ENCODE results near the gene ABCA12.
A peak's percentile ranks its signal among the peaks of the same experiment; 100 is the strongest.

The ABCA12 gene

GRCh38 chr2:214966420-214966819, 172.0 kb downstream of the ABCA12 start:
- Histone ChIP-seq H2AFZ (ENCODE audit: low read depth, low read length) (no peak overlapping the region), H3K4me3 (ENCODE audit: low read length) (no peak overlapping the region), H3K4me1 (ENCODE audit: insufficient read depth, low read length) (no peaks in the 10 kb centered on the region), H3K9me3 (ENCODE audit: low read length) (no peaks in the 10 kb centered on the region), H3K27me3 (ENCODE audit: insufficient read depth, low read length) (no peaks in the 10 kb centered on the region), H3K36me3 (ENCODE audit: insufficient read depth, low read length) (no peaks in the 10 kb centered on the region)

DNA sequence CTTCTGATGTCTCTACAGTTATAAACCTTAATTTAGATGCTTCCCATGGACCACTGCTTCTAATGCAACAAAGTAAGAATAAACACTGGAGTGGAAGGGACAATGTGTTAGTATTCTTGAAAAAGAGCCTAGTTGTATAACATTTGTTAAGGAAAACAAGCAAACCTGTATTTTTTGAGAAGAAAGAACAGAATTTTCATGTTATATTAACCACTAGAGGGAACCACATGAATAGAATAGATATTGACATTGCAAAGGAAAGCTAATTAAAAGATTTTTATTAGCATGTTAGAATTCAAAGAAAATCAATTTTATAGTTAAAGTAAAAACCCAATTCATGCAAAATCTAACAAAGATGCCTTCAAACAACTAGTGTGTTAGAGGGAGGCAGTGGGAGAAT, 177.7 kb downstream of the ABCA12 start:
- H3K9me3 ChIP-seq (ENCODE audit: low read length), result no peaks in the 10 kb centered on the region
- no peaks in the 10 kb centered on the region for H3K27me3 ChIP-seq (ENCODE audit: insufficient read depth, low read length)
- H2AFZ ChIP-seq (ENCODE audit: low read depth, low read length), result no peak overlapping the region
- no peaks in the 10 kb centered on the region for H3K4me1 ChIP-seq (ENCODE audit: insufficient read depth, low read length)
- no peak overlapping the region for H3K4me3 ChIP-seq (ENCODE audit: low read length)
- no peaks in the 10 kb centered on the region for H3K36me3 ChIP-seq (ENCODE audit: insufficient read depth, low read length)

GRCh38 chr2:214946949-214947348, 191.5 kb downstream of the ABCA12 start:
- no peaks in the 10 kb centered on the region for H3K4me1 ChIP-seq (ENCODE audit: insufficient read depth, low read length)
- H2AFZ ChIP-seq (ENCODE audit: low read depth, low read length), result no peak overlapping the region
- no peak overlapping the region for H3K4me3 ChIP-seq (ENCODE audit: low read length)
- no peaks in the 10 kb centered on the region for H3K36me3 ChIP-seq (ENCODE audit: insufficient read depth, low read length)
- no peaks in the 10 kb centered on the region for H3K9me3 ChIP-seq (ENCODE audit: low read length)
- H3K27me3 ChIP-seq (ENCODE audit: insufficient read depth, low read length), result no peaks in the 10 kb centered on the region

DNA sequence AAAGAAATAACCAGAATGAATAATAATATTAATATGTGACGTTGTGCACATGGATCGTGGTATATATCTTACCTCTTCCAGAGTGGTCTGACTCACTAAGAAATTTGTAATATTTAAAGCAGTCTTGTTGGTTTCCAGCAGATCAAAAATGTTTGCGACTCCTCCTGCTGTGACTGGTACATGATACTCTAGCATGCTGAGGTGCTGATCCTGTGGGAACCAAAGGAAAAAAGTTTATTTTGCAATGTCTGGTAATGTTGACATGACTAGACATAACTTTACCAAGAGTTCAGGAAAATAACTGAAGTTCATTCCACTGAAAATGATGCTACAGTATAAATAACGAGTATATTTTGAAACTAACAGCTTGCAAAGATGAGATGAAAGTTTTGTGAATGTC, 204.4 kb downstream of the ABCA12 start:
- Histone ChIP-seq H2AFZ (ENCODE audit: low read depth, low read length) (no peak overlapping the region), H3K27me3 (ENCODE audit: insufficient read depth, low read length) (no peaks in the 10 kb centered on the region), H3K4me3 (ENCODE audit: low read length) (no peak overlapping the region), H3K36me3 (ENCODE audit: insufficient read depth, low read length) (no peaks in the 10 kb centered on the region), H3K9me3 (ENCODE audit: low read length) (no peaks in the 10 kb centered on the region), H3K4me1 (ENCODE audit: insufficient read depth, low read length) (no peaks in the 10 kb centered on the region)

- Histone ChIP-seq H3K9me3 (ENCODE audit: low read length) (no peaks in the 10 kb centered on the region), H3K27me3 (ENCODE audit: insufficient read depth, low read length) (no peaks in the 10 kb centered on the region), H2AFZ (ENCODE audit: low read depth, low read length) (no peak overlapping the region), H3K4me3 (ENCODE audit: low read length) (no peak overlapping the region), H3K4me1 (ENCODE audit: insufficient read depth, low read length) (peaks cover 12% of the 10 kb centered on the region), H3K36me3 (ENCODE audit: insufficient read depth, low read length) (no peaks in the 10 kb centered on the region)
Observed at GRCh38 chr2:214904634-214905033, 233.8 kb downstream of the ABCA12 start.

GRCh38 chr2:214904176-214904575, 234.2 kb downstream of the ABCA12 start:
- Histone ChIP-seq H3K4me3 (ENCODE audit: low read length) (no peak overlapping the region), H3K9me3 (ENCODE audit: low read length) (no peaks in the 10 kb centered on the region), H3K4me1 (ENCODE audit: insufficient read depth, low read length) (peaks cover 12% of the 10 kb centered on the region), H3K36me3 (ENCODE audit: insufficient read depth, low read length) (no peaks in the 10 kb centered on the region), H3K27me3 (ENCODE audit: insufficient read depth, low read length) (no peaks in the 10 kb centered on the region), H2AFZ (ENCODE audit: low read depth, low read length) (no peak overlapping the region)

DNA sequence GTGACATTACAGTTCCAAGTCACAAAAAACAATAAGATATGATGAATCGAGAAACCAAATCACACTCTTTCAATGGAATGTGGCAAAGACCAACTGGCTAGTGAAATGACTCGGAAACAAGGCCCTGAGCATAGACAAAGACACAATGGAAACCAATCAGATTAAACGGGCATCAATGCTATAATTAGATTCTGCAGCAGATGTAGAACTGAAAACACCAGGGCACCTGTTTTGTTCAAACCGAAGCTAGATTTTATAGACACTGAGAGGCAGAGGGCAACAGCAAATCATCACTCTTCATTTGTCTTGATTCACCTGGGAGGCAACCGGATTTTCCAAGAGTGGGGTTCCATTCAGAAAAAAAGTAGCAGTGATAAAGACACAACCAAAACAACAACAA, 236.1 kb downstream of the ABCA12 start:
- Histone ChIP-seq H3K36me3 (ENCODE audit: insufficient read depth, low read length) (no peaks in the 10 kb centered on the region), H3K9me3 (ENCODE audit: low read length) (no peaks in the 10 kb centered on the region), H3K27me3 (ENCODE audit: insufficient read depth, low read length) (no peaks in the 10 kb centered on the region), H2AFZ (ENCODE audit: low read depth, low read length) (peak overlapping the region; percentile 78), H3K4me1 (ENCODE audit: insufficient read depth, low read length) (peaks cover 12% of the 10 kb centered on the region), H3K4me3 (ENCODE audit: low read length) (no peak overlapping the region)

- H3K27me3 ChIP-seq (ENCODE audit: insufficient read depth, low read length), result no peaks in the 10 kb centered on the region
- H3K4me1 ChIP-seq (ENCODE audit: insufficient read depth, low read length), result peaks cover 12% of the 10 kb centered on the region
- no peak overlapping the region for H3K4me3 ChIP-seq (ENCODE audit: low read length)
- no peak overlapping the region for H2AFZ ChIP-seq (ENCODE audit: low read depth, low read length)
- H3K9me3 ChIP-seq (ENCODE audit: low read length), result no peaks in the 10 kb centered on the region
- H3K36me3 ChIP-seq (ENCODE audit: insufficient read depth, low read length), result no peaks in the 10 kb centered on the region
Observed at GRCh38 chr2:214899751-214900150, 238.7 kb downstream of the ABCA12 start.

DNA sequence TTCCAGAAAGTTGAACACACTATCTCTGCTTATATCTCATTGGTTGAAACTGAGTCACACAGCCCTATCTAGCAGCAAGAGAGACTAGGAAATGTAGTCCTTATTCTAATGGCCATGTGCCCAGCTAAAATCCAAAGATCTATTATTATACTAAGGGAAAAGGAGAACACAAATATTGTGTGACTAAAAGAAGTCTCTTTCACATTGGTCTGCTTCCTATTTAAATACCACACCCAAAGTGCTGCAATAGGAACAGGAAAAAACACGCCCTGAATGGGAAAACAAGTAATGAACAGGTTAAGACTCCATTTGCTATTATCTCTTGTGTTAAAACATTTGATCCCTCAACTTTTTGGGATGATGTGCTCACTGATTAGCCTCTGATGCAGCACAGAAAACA, 242.2 kb downstream of the ABCA12 start:
- H3K9me3 ChIP-seq (ENCODE audit: low read length), result no peaks in the 10 kb centered on the region
- H3K36me3 ChIP-seq (ENCODE audit: insufficient read depth, low read length), result no peaks in the 10 kb centered on the region
- H2AFZ ChIP-seq (ENCODE audit: low read depth, low read length), result no peak overlapping the region
- H3K27me3 ChIP-seq (ENCODE audit: insufficient read depth, low read length), result no peaks in the 10 kb centered on the region
- H3K4me1 ChIP-seq (ENCODE audit: insufficient read depth, low read length), result no peaks in the 10 kb centered on the region
- H3K4me3 ChIP-seq (ENCODE audit: low read length), result no peak overlapping the region

DNA sequence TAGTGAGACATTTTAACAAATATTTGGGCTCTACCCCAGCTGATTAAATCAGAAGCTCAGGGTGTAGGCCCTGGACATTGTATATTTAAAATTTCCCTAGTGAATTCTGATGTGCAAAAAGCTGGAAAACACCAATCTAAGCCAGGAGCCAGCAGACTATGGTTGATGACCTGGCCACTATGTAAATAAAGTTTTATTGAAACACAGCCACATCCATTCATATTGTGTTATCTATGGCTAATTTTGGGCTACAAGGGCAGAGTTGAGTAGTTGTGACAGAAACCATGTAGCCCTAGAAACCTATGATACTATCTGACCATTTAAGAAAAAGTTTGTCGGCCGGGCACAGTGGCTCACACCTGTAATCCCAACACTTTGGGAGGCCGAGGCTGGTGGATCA, 243.0 kb downstream of the ABCA12 start:
- Histone ChIP-seq H3K27me3 (ENCODE audit: insufficient read depth, low read length) (no peaks in the 10 kb centered on the region), H3K4me1 (ENCODE audit: insufficient read depth, low read length) (no peaks in the 10 kb centered on the region), H3K36me3 (ENCODE audit: insufficient read depth, low read length) (no peaks in the 10 kb centered on the region), H2AFZ (ENCODE audit: low read depth, low read length) (no peak overlapping the region), H3K4me3 (ENCODE audit: low read length) (no peak overlapping the region), H3K9me3 (ENCODE audit: low read length) (no peaks in the 10 kb centered on the region)

DNA sequence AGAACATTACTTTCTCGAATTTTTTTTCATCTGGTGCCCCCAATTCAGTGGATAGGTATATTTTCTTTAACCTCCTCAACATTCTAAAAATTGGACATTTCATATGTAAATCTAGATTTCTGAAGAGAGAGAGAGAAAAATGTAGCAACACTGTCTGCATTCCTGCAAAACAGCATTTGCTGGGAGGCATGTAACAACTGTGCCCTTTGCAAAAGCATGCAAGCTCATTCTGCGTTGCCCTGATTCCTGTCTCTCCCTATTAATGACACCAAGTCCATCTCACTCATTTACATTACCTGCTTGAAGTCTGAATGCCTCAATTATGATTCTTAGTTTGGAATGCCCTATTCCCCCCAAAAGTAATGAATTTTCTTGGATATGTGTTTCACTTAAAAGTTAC, 249.1 kb downstream of the ABCA12 start:
- Histone ChIP-seq H3K4me3 (ENCODE audit: low read length) (no peak overlapping the region), H2AFZ (ENCODE audit: low read depth, low read length) (no peak overlapping the region), H3K36me3 (ENCODE audit: insufficient read depth, low read length) (no peaks in the 10 kb centered on the region), H3K27me3 (ENCODE audit: insufficient read depth, low read length) (no peaks in the 10 kb centered on the region), H3K4me1 (ENCODE audit: insufficient read depth, low read length) (no peaks in the 10 kb centered on the region), H3K9me3 (ENCODE audit: low read length) (no peaks in the 10 kb centered on the region)

DNA sequence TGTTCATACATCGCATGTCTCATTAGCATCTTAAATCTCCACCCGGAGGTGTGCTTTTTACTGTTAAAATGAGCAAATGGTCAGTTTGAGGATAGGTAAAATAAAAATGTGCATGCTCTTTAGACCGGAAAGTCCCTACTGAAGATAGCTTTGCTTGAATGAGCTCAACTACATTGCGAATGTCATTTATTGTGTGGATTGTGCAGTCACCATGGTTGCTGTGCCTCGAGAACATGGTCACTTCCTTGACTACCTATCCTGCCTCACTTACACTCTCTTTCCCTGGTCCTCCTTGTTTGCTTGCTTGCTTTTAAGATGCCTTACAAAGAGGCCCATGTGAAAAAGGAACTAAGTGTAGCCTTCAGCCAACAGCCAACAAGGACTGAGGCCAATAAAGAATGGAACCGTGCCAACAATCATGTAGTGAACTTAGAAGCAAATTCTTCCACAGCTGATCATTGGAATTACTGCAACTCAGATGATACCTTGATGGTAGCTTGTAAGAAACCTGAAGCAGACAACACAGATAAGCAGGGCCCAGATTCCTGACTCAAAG, 256.7 kb downstream of the ABCA12 start:
- Histone ChIP-seq H3K4me1 (ENCODE audit: insufficient read depth, low read length) (no peaks in the 10 kb centered on the region), H2AFZ (ENCODE audit: low read depth, low read length) (no peak overlapping the region)

More for the DNA sequence above, 256.7 kb downstream of the ABCA12 start:
- no peaks in the 10 kb centered on the region for H3K9me3 ChIP-seq (ENCODE audit: low read length)
- H3K36me3 ChIP-seq (ENCODE audit: insufficient read depth, low read length), result no peaks in the 10 kb centered on the region
- no peaks in the 10 kb centered on the region for H3K27me3 ChIP-seq (ENCODE audit: insufficient read depth, low read length)
- H3K4me3 ChIP-seq (ENCODE audit: low read length), result no peak overlapping the region
